Measurements from ENCODE around the gene PDE7B.

The PDE7B gene

GRCh38 chr6:136181512-136181833 is 330.0 kb downstream of the PDE7B start:
- peaks cover 5% of the 10 kb centered on the region for H3K4me1 ChIP-seq (ENCODE audit: control insufficient read depth, insufficient read depth, low read length)
- no peaks in the 10 kb centered on the region for H3K9me3 ChIP-seq (replicated peaks; ENCODE audit: low read length)
- H3K27me3 ChIP-seq (ENCODE audit: control insufficient read depth, insufficient read depth, low read length): no peaks in the 10 kb centered on the region
- H3K4me3 ChIP-seq (ENCODE audit: low read length): no peak overlapping the region
- no peak overlapping the region for H3K4me2 ChIP-seq (ENCODE audit: low read length)
- H3K36me3 ChIP-seq (ENCODE audit: insufficient read depth, low read length): no peaks in the 10 kb centered on the region
- no peak overlapping the region for H3K9ac ChIP-seq (ENCODE audit: low read depth, low read length)

GRCh38 chr6:136181861-136182260 is 330.4 kb downstream of the PDE7B start:
- no peak overlapping the region for H3K9ac ChIP-seq (ENCODE audit: low read depth, low read length)
- no peaks in the 10 kb centered on the region for H3K27me3 ChIP-seq (ENCODE audit: control insufficient read depth, insufficient read depth, low read length)
- H3K4me3 ChIP-seq (ENCODE audit: low read length): no peak overlapping the region
- H3K4me2 ChIP-seq (ENCODE audit: low read length): no peak overlapping the region
- H3K4me1 ChIP-seq (ENCODE audit: control insufficient read depth, insufficient read depth, low read length): peaks cover 5% of the 10 kb centered on the region
- no peaks in the 10 kb centered on the region for H3K9me3 ChIP-seq (replicated peaks; ENCODE audit: low read length)
- H3K36me3 ChIP-seq (ENCODE audit: insufficient read depth, low read length): no peaks in the 10 kb centered on the region

- H3K9me3 ChIP-seq (replicated peaks; ENCODE audit: low read length): no peaks in the 10 kb centered on the region
- H3K4me1 ChIP-seq (ENCODE audit: control insufficient read depth, insufficient read depth, low read length): peaks cover 5% of the 10 kb centered on the region
- H3K4me3 ChIP-seq (ENCODE audit: low read length): no peak overlapping the region
- no peak overlapping the region for H3K9ac ChIP-seq (ENCODE audit: low read depth, low read length)
- no peaks in the 10 kb centered on the region for H3K27me3 ChIP-seq (ENCODE audit: control insufficient read depth, insufficient read depth, low read length)
- H3K4me2 ChIP-seq (ENCODE audit: low read length): no peak overlapping the region
- no peaks in the 10 kb centered on the region for H3K36me3 ChIP-seq (ENCODE audit: insufficient read depth, low read length)
These were observed 333.2 kb downstream of the PDE7B start for GRCh38 chr6:136184738-136185137.

DNA sequence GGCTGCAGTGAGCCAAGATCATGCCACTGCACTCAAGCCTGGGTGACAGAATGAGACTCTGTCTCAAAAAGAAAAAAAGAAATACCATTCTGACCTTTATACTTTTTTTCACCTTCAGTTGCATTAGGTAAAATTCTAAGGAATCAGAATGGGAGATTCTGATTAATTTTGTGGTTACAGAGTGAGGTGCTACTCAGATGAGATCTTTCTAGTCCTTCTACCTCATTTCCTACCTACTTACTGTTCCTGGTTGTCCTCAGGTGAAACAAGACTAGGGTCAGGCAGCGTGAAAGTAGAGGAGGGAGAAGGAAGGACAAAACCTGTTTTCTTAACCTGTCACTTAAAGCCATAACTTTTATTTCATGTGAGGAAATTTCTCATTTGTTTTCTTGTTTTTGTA is 334.9 kb downstream of the PDE7B start:
- Histone ChIP-seq H3K27me3 (ENCODE audit: control insufficient read depth, insufficient read depth, low read length) (no peaks in the 10 kb centered on the region), H3K9ac (ENCODE audit: low read depth, low read length) (no peak overlapping the region), H3K4me1 (ENCODE audit: control insufficient read depth, insufficient read depth, low read length) (no peaks in the 10 kb centered on the region), H3K4me2 (ENCODE audit: low read length) (no peak overlapping the region), H3K36me3 (ENCODE audit: insufficient read depth, low read length) (no peaks in the 10 kb centered on the region), H3K9me3 (replicated peaks; ENCODE audit: low read length) (no peaks in the 10 kb centered on the region), H3K4me3 (ENCODE audit: low read length) (no peak overlapping the region)

GRCh38 chr6:136188486-136188885 is 337.0 kb downstream of the PDE7B start:
- H3K4me2 ChIP-seq (ENCODE audit: low read length): no peak overlapping the region
- H3K9ac ChIP-seq (ENCODE audit: low read depth, low read length): no peak overlapping the region
- no peaks in the 10 kb centered on the region for H3K9me3 ChIP-seq (replicated peaks; ENCODE audit: low read length)

DNA sequence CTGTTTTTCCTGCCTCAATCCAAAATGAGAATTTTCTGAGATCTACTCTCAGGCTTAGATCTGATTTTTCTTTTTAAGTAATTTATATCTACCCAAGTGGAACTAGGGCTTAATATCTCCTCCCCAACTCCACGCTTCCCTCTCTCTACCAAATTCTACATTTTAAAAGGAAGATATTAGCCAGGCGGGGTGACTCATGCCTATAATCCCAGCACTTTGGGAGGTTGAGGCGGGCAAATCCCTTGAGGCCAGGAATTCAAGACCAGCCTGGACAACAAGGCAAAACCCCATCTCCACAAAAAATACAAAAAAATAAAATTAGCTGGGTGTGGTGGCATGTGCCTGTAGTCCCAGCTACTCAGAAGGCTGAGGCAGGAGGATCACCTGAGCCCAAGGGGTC is 337.6 kb downstream of the PDE7B start:
- H3K9me3 ChIP-seq (replicated peaks; ENCODE audit: low read length): no peaks in the 10 kb centered on the region

More at GRCh38 chr6:136188486-136188885, 337.0 kb downstream of the PDE7B start:
- H3K27me3 ChIP-seq (ENCODE audit: control insufficient read depth, insufficient read depth, low read length): no peaks in the 10 kb centered on the region
- H3K4me3 ChIP-seq (ENCODE audit: low read length): no peak overlapping the region
- H3K4me1 ChIP-seq (ENCODE audit: control insufficient read depth, insufficient read depth, low read length): no peaks in the 10 kb centered on the region
- no peaks in the 10 kb centered on the region for H3K36me3 ChIP-seq (ENCODE audit: insufficient read depth, low read length)

DNA sequence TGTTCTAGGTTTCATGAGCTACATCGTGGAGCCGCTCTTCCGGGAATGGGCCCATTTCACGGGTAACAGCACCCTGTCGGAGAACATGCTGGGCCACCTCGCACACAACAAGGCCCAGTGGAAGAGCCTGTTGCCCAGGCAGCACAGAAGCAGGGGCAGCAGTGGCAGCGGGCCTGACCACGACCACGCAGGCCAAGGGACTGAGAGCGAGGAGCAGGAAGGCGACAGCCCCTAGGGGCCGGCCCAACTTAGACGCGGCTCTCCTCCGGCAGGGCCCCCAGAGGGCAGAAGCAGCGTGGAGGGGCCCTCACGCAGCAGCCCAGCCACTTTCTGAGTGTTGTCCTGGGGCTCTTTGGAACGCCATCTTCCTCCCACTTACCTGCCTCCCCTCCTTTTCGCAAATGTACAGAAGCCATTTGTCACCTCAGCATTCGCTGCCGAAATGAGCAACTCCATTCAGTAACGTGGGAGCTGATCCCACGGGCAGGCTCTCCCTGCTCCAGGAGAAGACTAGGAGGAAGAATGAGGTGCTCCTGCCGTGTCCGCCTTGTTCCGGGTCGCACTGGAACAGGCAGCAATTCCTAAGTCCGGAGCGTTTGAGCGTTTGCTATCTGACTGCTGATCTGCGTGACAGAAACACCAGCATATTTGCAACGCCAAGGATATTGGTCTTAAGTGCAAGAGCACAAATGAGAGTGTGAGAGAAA is 340.3 kb downstream of the PDE7B start:
- Histone ChIP-seq H3K9ac (ENCODE audit: low read depth, low read length) (no peak overlapping the region), H3K4me2 (ENCODE audit: low read length) (no peak overlapping the region), H3K4me3 (ENCODE audit: low read length) (no peak overlapping the region), H3K36me3 (ENCODE audit: insufficient read depth, low read length) (no peaks in the 10 kb centered on the region), H3K4me1 (ENCODE audit: control insufficient read depth, insufficient read depth, low read length) (no peaks in the 10 kb centered on the region), H3K27me3 (ENCODE audit: control insufficient read depth, insufficient read depth, low read length) (no peaks in the 10 kb centered on the region), H3K9me3 (replicated peaks; ENCODE audit: low read length) (no peaks in the 10 kb centered on the region)

More for the DNA sequence above, 337.6 kb downstream of the PDE7B start:
- H3K36me3 ChIP-seq (ENCODE audit: insufficient read depth, low read length): no peaks in the 10 kb centered on the region
- no peak overlapping the region for H3K4me2 ChIP-seq (ENCODE audit: low read length)
- H3K9ac ChIP-seq (ENCODE audit: low read depth, low read length): no peak overlapping the region
- no peak overlapping the region for H3K4me3 ChIP-seq (ENCODE audit: low read length)
- no peaks in the 10 kb centered on the region for H3K27me3 ChIP-seq (ENCODE audit: control insufficient read depth, insufficient read depth, low read length)
- H3K4me1 ChIP-seq (ENCODE audit: control insufficient read depth, insufficient read depth, low read length): no peaks in the 10 kb centered on the region

GRCh38 chr6:136192902-136193301 is 341.4 kb downstream of the PDE7B start:
- no peak overlapping the region for H3K9ac ChIP-seq (ENCODE audit: low read depth, low read length)
- no peaks in the 10 kb centered on the region for H3K27me3 ChIP-seq (ENCODE audit: control insufficient read depth, insufficient read depth, low read length)
- no peaks in the 10 kb centered on the region for H3K9me3 ChIP-seq (replicated peaks; ENCODE audit: low read length)
- H3K4me1 ChIP-seq (ENCODE audit: control insufficient read depth, insufficient read depth, low read length): no peaks in the 10 kb centered on the region
- H3K36me3 ChIP-seq (ENCODE audit: insufficient read depth, low read length): no peaks in the 10 kb centered on the region
- H3K4me2 ChIP-seq (ENCODE audit: low read length): no peak overlapping the region
- no peak overlapping the region for H3K4me3 ChIP-seq (ENCODE audit: low read length)

- Histone ChIP-seq H3K9me3 (replicated peaks; ENCODE audit: low read length) (no peaks in the 10 kb centered on the region), H3K4me2 (ENCODE audit: low read length) (no peak overlapping the region), H3K9ac (ENCODE audit: low read depth, low read length) (no peak overlapping the region), H3K4me3 (ENCODE audit: low read length) (no peak overlapping the region), H3K36me3 (ENCODE audit: insufficient read depth, low read length) (no peaks in the 10 kb centered on the region), H3K27me3 (ENCODE audit: control insufficient read depth, insufficient read depth, low read length) (no peaks in the 10 kb centered on the region), H3K4me1 (ENCODE audit: control insufficient read depth, insufficient read depth, low read length) (no peaks in the 10 kb centered on the region)
These were observed 350.2 kb downstream of the PDE7B start for GRCh38 chr6:136201732-136202131.

DNA sequence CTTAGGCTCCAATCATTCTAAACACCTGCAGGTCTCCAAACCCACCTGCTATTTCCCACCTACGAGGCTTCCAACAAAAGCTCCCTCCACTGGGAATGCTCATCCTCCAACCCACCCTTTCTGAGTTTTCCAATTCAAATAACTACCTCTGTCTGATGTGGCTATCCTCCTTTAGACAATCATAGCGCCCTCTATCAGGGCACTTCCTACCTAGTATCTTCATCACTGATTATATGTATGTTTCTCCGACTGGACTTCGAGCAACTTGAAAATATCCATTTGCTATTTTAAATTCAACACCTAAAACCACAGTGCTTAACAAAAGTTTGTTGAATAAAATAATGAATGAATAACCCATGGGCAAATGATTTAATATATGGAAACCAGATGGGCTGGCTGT is 357.3 kb downstream of the PDE7B start:
- no peaks in the 10 kb centered on the region for H3K36me3 ChIP-seq (ENCODE audit: insufficient read depth, low read length)
- no peaks in the 10 kb centered on the region for H3K27me3 ChIP-seq (ENCODE audit: control insufficient read depth, insufficient read depth, low read length)
- no peaks in the 10 kb centered on the region for H3K4me1 ChIP-seq (ENCODE audit: control insufficient read depth, insufficient read depth, low read length)
- no peak overlapping the region for H3K4me3 ChIP-seq (ENCODE audit: low read length)
- no peak overlapping the region for H3K4me2 ChIP-seq (ENCODE audit: low read length)
- H3K9me3 ChIP-seq (replicated peaks; ENCODE audit: low read length): no peaks in the 10 kb centered on the region
- H3K9ac ChIP-seq (ENCODE audit: low read depth, low read length): no peak overlapping the region

- H3K9ac ChIP-seq (ENCODE audit: low read depth, low read length): no peak overlapping the region
- no peak overlapping the region for H3K4me3 ChIP-seq (ENCODE audit: low read length)
- H3K9me3 ChIP-seq (replicated peaks; ENCODE audit: low read length): no peaks in the 10 kb centered on the region
These were observed 358.0 kb downstream of the PDE7B start for GRCh38 chr6:136209496-136209895.

GRCh38 chr6:136210398-136211165 is 359.1 kb downstream of the PDE7B start:
- no peaks in the 10 kb centered on the region for H3K9me3 ChIP-seq (replicated peaks; ENCODE audit: low read length)
- H3K4me2 ChIP-seq (ENCODE audit: low read length): no peak overlapping the region
- no peak overlapping the region for H3K4me3 ChIP-seq (ENCODE audit: low read length)
- no peaks in the 10 kb centered on the region for H3K27me3 ChIP-seq (ENCODE audit: control insufficient read depth, insufficient read depth, low read length)
- no peaks in the 10 kb centered on the region for H3K36me3 ChIP-seq (ENCODE audit: insufficient read depth, low read length)
- no peaks in the 10 kb centered on the region for H3K4me1 ChIP-seq (ENCODE audit: control insufficient read depth, insufficient read depth, low read length)
- no peak overlapping the region for H3K9ac ChIP-seq (ENCODE audit: low read depth, low read length)

More at GRCh38 chr6:136209496-136209895, 358.0 kb downstream of the PDE7B start:
- Histone ChIP-seq H3K4me1 (ENCODE audit: control insufficient read depth, insufficient read depth, low read length) (no peaks in the 10 kb centered on the region), H3K36me3 (ENCODE audit: insufficient read depth, low read length) (no peaks in the 10 kb centered on the region), H3K4me2 (ENCODE audit: low read length) (no peak overlapping the region), H3K27me3 (ENCODE audit: control insufficient read depth, insufficient read depth, low read length) (no peaks in the 10 kb centered on the region)
